NB4 (cell line): ENCODE results near the gene FAM83F.

Experiments
- CTCF ChIP-seq: IDR thresholded peaks from one replicate; pipeline ENCODE4 v1.5.1; 2012; ENCODE audit warnings: low read depth, low read length
- MAX ChIP-seq: IDR thresholded peaks from 2 replicates; pipeline ENCODE4 v1.6.1; 2011; ENCODE audit warnings: low read depth, low read length
- POLR2A ChIP-seq: IDR thresholded peaks from 2 replicates; pipeline ENCODE4 v1.6.1; 2011; ENCODE audit warnings: mild to moderate bottlenecking; ENCODE audit not compliant: insufficient read length; ENCODE audit errors: extremely low read depth

- TF ChIP-seq CTCF, result no peak
- TF ChIP-seq POLR2A, result no peak
- no peak for TF ChIP-seq MAX
Observed at GRCh38 chr22:40054486-40054885, 59.7 kb downstream of the FAM83F start.
